Neural cell (in vitro differentiated cells): ENCODE measurements around the gene RUFY4.

Experiments used
- CTCF ChIP-seq: fragments of 450-650 bp; IDR thresholded peaks from 2 replicates; pipeline ENCODE4 v1.5.1; 2014; ENCODE audit warnings: antibody characterized with exemption, mild to moderate bottlenecking, moderate library complexity; ENCODE audit not compliant: poor library complexity, severe bottlenecking
- EP300 ChIP-seq: fragments of 450-650 bp; conservative IDR thresholded peaks from 2 replicates; pipeline ENCODE4 v1.6.1; 2014; ENCODE audit warnings: antibody characterized with exemption, mild to moderate bottlenecking, moderate library complexity; ENCODE audit not compliant: poor library complexity, severe bottlenecking
- EZH2 ChIP-seq: fragments of 200-600, 300-800 bp; shearing (Covaris generic), sonication (generic); IDR thresholded peaks from 2 replicates; pipeline ENCODE4 v1.6.1; 2014; ENCODE audit warnings: antibody characterized with exemption, low read length, borderline replicate concordance, mild to moderate bottlenecking; ENCODE audit not compliant: insufficient read depth, poor library complexity, severe bottlenecking
- MXI1 ChIP-seq: fragments of 450-650 bp; conservative IDR thresholded peaks from 2 replicates; pipeline ENCODE4 v1.6.1; 2014; ENCODE audit warnings: antibody characterized with exemption, mild to moderate bottlenecking; ENCODE audit not compliant: poor library complexity, severe bottlenecking
- POLR2AphosphoS5 ChIP-seq: IDR thresholded peaks from 2 replicates; pipeline ENCODE4 v1.6.1; 2012
- RAD21 ChIP-seq: fragments of 450-650 bp; conservative IDR thresholded peaks from 2 replicates; pipeline ENCODE4 v1.6.1; 2014; ENCODE audit warnings: antibody characterized with exemption, mild to moderate bottlenecking, moderate library complexity
- REST ChIP-seq: IDR thresholded peaks from 2 replicates; pipeline ENCODE4 v1.6.1; 2012; ENCODE audit warnings: borderline replicate concordance
- SMC3 ChIP-seq: fragments of 450-650 bp; conservative IDR thresholded peaks from 2 replicates; pipeline ENCODE4 v1.6.1; 2014; ENCODE audit warnings: antibody characterized with exemption, mild to moderate bottlenecking, moderate library complexity; ENCODE audit not compliant: poor library complexity
- TAF1 ChIP-seq: IDR thresholded peaks from 2 replicates; pipeline ENCODE4 v1.6.1; 2012; ENCODE audit warnings: low read depth

GRCh38 chr2:218065239-218066006 lies 3.6 kb upstream of the RUFY4 start:
- no peak for TF ChIP-seq SMC3
- no peak for TF ChIP-seq RAD21
- no peak for TF ChIP-seq MXI1
- TF ChIP-seq REST = no peak
- TF ChIP-seq EZH2 = no peak
- TF ChIP-seq CTCF = no peak
- TF ChIP-seq TAF1 = no peak
- TF ChIP-seq POLR2AphosphoS5 = no peak
- TF ChIP-seq EP300 = no peak
